HG02973 (cell line): ENCODE measurements around the gene RHBDF2.
"Not testable (repeated sequence)": the region's sequence is repeated elsewhere in the genome, so short reads cannot be mapped to it uniquely, and the experiment has no call there.

Source experiments
- ATAC-seq: cut with Tn5 transposase; IDR thresholded peaks from one replicate; pipeline ENCODE4 v1.9.1; 2021; ENCODE audit warnings: moderate library complexity; ENCODE audit not compliant: unreplicated experiment

Gene RHBDF2

DNA sequence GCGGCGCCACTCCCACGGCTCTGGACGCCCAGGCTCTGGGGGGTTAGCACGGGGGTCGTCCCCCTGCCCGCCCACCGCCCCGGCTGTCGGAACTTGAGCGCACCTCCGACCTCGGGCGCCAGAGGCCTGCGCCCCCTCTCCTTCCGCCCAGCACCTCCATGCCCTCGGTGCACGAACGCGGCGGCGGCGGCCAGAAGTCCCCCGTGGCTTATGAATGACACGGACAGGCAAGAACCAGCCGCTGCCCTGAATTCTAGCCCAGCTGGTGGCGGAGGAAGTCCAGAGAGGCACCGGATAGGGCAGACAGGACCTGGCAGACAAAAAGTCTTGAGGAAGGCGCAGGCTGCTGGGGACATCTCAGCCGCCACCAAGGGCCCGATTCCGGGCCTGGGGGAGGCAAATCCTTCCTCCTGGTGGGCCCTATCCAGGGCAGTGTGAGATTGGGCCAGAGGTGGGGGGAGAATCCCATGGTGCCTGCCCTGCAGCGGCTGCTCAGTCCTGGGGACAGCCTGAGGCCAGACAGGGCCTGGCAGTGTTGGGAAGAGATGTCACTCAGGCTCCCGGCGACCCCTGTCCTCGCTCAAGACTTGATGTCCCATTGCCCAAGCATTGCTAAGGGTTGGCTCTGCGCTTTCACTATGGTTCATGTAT, 37.2 kb upstream of the RHBDF2 start:
- no peak for ATAC-seq

DNA sequence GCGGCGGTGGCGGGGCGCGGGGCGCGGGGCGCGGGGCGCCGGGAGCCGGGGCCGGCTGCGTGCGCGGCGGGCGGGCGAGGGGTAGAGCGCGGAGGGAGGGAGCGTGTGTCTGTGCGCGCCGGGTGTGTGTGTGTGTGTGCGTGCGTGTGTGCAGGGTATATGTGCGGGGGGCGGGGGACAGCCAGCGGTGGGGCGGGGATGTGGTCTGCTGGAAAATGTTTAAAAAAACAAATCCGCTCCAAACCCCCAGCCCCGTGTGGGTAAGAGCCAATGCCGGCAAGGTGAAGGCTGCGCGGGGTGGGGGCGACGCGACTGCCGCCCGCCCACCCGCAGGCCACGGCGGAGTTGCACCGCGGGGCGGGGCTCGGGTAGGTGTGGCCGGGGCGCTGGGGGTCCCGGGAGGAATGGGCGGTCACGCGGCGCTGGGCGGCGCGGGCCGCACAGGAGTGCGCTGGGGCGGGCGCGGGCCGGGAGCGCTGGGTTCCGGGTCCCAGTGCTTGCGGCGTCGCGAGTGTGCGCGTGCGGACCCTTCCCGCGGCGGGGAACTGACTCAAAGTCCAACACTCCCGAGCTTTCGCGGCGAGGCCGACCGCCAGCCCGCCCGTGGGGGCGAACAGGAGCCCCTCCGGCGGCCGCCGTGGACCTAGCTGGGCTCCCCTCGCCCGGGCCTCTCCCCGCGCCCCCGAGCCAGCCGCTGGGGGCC, 36.5 kb upstream of the RHBDF2 start, which contains the start of gene CYGB:
TSS of gene CYGB (minus strand) at position 132 of the 703 bp plus-strand sequence. CDS start 167 bp downstream, outside the sequence.
- no peak for ATAC-seq

DNA sequence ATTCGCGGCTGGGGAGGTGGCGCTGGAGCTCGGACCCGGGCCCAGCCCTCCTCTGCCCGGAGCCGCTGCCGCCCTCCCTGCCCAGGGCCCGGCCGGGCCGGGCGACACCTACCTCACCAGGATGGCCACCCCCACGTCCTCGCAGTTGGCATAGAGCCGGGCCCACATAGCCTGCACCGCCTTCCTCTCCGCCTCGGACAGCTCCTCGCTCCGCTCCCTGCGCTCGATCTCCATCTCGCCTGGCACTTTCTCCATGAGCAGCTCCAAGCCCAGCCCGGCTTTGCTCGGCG, 36.0 kb upstream of the RHBDF2 start:
- no peak for ATAC-seq

DNA sequence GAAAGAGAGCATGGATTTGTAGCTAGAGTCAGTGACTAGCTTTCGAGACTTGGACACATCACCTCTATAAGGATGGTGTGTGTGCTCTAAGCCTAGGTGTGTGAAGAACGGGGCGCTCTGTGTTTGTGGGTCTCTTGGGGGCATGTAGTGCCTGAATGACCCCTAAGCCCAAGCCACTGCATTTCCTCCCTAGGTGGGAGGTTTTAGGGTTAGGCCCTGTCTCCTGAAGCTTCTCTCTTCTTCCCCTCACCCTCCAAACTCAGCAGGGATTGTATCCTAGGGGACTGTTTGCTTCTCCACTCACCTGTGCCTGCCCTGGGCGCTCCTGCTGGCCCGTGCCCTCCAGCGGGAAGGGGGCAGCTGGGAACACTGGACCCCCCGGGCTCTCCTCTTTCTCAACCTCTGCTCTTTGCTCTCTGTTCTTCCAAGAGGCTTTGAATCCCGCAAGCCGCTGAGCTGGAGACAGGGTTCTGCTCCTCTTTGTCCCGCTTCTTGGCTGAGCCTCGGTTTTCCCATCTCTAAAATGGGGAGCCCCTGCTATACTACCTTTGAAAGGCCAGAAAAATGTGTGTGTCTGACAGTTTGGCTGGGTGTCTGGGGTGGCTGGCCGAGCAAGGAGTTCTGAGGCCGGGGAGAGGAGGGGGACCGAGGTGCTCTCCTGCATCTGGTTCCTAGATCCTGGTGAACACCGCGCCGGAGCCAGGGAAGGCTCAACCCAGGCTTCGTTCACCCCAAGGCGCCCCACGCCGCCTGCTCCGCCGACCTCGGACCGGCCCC, 35.5 kb upstream of the RHBDF2 start:
- ATAC-seq = no peak

DNA sequence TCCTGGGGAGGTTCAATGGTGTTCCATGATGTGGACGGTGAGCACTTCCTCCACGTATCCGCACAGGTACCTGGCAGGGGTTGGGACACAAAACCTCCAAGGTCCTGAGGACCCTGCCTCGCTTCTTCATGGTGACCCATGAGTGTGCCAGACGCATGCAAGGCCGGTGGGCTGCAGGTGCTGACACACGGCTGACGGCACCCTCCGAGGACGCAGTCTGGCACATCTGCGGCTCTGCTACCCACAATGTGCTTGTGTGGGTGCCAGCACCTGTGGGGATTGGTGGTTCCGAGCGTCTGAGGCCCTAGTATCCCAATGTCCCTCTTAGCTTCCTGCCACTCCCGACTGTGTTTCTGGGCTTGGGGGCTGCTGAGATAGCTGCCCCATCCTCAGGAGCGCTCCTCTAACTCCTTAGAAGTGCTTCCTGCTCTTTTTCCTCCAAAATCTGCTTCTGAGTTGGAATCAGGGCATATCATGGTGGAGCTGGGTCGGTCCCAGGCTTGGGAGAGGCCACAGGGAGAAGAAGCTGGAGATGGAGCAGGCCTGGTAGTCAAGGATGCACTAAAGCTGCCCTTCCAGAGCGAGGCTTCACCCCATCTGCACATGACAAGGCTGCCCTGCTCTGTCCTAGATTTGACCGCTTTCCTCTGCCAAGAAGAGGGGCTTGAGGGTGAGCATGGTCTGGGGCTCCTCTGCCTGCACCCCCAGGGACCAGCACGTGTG, 34.7 kb upstream of the RHBDF2 start:
- ATAC-seq = no peak

DNA sequence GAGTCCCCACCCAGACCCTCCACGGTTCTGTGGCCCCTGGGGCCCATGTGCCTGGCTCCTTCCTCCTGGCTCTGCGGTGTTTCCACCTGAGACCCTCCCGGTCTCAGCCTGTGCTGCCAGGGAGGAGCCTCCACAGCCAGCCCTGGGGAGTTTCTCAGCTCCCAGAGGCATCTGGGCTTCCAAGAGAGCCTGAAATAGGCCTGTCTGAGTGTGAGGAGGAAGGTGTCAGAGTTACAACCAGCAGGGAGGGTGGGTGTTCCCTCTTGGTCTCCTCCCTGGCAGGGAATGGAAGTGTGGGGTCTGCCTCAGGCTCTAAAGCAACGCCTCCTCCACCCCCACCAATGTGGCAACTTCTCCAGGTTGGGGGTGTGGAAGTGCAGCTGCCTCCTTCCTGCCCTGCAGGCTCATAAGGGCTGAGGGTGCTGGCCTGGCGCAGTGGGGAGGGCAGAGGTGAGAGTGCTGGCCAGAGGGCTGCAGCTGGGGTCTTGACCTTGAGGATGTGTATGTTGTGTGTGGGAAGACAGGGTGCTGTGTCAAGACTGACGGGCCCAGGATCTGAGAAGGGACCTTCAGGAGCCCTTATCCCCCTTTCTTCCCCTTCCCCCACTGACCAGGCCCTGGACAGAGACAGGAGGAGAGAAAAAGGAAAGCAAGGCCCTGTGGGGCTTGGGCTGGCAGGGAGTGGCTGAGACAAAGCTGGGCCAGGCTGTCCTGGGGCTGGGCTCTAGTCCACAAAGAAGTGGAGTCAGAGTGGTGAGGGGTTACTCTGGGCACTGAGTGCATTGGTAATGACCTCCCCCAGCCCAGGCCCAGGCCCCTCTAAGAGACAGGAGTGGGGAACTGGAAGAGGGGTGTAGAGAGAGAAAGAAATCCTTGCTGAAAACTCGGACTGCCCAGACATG, 33.9 kb upstream of the RHBDF2 start:
- ATAC-seq = no peak

DNA sequence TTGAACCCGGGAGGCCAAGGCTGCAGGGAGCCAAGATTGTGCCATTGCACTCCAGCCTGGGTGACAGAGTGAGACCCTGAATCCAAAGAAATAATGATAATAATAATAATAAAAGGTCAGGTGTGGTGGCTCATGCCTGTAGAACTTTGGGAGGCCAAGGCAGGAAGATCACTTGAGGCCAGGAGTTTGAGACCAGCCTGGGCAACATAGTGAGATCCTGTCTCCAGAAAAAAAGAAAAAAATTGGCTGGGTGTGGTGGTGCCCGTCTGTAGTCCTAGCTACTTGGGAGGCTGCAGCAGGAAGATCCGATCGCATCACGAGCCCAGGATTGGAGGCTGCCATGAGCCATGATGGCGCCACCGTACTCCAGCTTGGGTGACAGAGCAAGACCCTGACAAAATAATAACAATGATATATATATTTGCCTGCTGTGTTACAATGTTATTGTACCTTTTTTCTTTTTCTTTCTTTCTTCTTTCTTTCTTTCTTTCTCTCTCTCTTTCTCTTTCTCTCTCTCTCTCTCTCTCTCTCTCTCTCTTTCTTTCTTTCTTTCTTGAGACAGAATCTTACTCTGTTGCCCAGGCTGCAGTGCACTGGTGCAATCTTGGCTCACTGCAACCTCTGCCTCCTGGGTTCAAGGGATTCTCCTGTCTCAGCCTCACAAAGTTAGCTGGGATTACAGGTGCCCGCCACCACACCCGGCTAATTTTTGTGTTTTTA, 32.6 kb upstream of the RHBDF2 start:
- ATAC-seq = not testable (repeated sequence)

DNA sequence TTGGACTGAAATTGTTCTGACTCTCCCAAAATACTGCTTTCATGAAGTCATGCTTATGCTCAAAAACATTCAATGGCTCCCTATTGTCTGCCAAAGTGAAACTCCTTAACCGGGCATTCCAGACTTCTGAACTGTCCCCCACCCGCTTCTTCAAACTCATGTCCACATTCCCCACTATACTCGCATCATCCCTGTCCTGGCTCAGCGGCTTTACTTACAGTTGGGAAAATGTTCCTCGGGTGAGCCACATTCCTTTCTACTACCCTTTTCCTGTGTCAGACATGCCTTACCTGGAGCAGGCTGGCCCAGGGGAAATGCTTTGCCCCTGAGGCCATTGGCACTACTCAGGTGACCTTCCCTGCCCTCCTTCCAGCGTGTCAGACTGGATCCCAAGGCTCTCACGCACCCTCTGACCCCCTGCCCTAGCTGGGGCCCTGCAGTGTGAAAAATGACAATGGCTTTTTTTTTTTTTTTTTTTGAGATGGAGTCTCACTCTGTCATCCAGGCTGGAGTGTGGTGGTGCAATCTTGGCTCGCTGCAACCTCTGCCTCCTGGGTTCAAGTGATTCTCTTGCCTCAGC, 30.9 kb upstream of the RHBDF2 start:
- ATAC-seq = no peak

DNA sequence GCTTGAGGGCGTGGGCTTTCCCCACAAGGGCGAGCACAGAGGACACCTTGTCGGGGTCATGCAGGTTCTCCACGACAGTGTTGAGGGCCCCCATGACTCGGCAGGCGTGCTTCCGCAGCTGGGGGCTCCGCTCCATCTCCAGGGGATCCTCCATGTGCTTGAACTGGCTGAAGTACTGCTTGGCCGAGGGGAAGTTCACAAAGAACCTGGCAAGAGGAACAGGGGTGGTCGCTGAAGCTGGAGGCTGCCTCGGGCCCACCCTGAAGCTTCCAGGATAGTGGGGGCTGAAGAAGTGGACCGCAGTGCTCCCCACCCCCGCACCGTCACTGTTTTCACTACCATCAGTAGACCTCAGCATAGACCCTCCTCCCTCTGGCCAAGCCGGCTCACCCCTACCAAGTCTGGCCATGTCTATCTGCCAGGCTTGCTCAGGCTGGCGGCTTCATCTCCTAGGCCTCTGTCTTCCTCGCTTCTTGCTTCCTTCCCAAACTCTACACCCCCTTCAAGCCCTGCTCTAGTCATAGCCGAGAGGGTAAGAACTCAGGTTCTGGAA, 30.3 kb upstream of the RHBDF2 start:
- ATAC-seq = no peak

DNA sequence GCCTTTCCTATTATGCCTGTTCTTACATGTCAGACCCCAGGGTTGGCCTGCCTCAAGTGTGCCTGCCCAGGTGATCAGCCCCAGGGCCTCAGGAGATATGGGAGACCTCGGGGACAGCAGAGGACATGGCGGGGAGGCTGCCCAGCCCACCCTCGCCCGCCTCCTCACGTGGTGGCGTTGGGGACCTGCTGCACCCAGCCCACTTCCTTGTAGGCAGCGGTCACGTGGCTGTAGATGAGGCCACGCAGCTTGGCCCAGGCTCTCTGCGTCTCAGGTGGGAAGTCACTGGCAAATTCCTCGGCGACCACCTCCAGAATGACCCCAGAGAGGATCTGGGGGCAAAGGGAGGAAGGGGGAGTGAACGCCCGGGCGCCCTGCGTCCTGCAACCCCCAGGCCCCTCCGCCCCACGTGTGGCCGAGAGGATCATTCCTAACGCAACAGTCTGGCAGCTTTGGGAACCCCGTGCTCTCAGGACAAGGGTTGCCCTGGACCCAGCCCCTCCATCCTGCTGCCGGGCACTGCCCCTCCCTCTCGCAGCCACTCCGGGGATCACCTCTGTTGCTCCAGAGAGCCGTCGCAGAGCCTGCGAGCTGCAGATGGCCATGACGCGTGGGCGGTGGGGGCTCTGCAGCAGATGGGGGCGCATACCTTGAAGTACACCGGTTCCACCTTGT, 29.7 kb upstream of the RHBDF2 start:
- no peak for ATAC-seq

DNA sequence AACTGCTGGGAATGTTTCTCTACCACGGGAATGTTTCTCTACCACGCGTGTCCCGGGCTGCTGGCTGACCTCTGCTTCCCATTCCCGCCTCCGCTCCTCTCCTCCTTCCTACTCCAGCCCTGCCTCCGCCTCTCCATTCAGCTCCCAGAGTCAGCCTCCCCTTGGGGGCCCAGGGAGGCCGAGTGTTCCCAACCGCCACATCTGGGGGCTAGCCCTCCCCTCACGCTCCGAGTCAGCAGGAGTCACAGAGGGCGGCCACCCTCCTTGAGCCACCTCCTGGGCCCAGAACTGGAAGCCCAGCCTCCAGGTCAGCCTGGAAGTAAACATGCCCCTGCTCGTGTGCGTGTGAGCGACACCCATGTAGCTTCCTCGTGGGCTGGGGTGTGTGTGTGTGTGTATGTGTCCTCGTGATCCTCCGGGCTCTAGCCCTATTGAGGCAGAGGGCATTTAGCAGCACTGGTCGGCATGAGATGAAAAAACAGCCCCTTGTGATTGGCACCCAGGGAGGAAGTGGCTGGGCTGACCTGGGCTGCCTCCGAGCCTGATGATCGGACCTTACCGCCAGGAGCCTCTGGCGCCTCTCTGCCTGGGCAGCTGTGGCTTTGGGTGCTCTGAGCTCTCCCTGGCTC, 29.0 kb upstream of the RHBDF2 start:
- ATAC-seq = no peak

DNA sequence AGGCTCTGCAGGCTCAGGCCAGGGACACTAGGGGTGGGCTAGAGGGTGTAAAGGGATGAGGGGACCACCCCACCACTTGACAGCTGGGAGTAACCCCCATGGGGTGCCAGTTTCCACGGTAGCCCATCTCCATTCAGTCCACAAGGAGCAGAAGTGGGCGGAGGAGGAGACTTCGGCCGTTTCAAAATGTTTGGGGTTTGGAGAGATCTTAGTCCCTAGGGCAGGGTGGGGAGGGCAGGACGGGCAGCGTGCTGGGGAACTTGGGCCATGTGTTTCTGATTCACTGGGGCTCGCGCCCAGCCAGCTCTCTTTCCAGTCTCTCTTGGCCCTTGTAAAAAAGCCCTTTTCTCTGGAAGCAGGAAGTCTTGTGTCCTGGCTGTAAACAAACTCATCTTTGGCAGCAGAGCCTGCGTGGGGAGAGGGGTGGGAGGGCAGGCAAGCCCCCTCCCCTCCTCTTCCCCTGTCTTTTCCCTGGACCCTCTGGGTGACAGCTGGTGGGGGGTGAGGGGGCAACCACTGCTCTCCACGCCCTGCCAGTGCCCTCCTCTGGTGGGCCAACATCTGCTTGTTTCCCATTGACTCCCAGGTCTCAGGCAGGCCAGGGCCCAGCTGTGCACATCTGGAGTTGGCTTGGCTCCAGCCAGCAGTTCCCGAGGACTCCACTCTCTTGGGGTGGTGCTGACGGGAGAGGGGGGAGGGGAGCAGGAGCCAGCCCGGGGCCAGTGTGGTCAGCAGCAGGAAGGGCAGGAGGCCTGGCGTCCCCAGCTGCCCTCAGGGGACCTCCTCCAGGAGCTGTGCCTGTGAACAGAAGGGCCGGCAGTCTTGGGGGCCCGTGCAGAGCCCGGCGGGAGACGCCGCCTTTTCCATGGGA, 28.2 kb upstream of the RHBDF2 start:
- no peak for ATAC-seq

DNA sequence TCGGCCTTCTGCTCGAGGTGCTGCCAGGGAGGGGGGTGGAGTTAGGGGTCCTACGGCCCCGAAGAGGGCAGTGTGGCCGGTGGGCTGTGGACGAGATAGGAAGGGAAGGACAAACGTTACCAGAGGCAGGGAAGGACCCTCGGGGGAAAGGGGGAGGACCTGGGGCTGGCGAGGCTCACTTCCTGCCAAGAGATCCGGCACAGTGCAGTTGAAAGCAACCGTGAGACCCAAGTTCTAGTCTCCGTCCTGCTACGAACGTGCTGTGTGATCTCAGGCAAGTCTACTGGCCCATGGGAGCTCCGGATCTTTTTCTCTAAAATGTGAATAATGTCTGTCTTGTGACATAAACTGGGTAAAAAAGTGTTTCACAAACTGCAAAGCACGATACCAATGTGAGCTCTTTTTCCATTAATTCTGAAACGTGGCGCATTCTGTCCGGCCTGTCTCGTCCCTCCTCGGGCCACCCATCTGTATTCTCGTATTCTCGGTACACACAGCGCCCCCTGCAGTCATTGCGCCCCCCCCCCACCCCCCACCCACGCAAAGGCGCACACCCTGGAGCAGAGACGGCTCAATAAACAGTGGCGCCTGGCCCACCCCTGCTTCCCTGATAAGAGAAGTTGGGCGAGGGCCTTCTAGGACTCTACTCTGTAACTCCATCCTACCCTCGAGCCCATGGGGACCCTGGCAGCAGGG, 27.5 kb upstream of the RHBDF2 start:
- ATAC-seq = no peak

DNA sequence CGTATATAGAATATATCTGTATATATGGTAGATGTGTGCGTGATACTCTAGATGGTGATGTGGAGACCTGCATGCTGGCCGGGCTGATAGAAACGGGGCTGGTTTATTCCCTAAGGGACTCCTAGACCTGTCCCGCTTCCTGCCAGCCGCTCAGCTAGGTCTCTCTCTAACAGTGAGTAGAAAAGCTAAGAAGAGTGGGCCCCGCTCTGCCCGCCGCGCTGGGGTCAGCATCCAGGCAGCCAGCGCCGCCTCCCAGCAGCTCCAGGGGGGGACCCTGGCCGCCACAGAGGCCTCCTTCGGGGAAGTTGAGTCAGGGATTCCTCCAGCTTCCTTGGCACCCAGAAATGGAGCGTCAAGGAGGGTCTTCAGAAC, 26.9 kb upstream of the RHBDF2 start:
- ATAC-seq = no peak

DNA sequence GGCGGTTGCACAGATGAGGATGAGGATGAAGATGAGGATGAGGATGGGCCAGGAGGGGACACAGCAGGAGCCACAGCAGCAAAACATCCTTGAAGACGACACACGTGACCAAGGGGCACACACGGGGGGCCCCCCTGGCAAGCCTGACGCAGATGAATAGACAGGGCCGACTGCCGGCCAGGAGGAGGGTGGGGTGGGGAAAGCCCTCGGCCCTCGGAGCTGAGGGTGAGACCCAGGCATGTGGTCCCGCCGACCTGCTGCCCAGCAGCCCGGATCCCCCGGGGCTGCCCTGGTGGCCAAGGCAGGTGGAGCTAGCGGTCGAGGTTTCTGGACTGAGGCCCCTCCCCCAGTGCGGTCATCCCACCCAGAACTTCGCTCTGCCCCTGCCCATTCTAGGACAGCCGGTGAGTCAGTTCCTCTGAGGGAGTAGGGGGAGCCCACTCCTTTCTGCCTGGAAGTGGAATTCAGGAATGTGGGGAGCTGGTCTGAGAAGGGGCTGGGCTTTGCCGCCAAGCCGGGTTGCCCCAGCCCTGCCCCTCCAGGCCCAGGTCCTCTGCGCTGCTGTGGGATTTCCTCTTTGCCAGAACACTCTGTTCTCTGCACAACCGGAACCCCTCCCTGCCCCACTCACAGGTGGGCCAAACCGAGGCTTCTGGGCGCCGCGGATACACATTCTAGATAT, 26.3 kb upstream of the RHBDF2 start:
- no peak for ATAC-seq

DNA sequence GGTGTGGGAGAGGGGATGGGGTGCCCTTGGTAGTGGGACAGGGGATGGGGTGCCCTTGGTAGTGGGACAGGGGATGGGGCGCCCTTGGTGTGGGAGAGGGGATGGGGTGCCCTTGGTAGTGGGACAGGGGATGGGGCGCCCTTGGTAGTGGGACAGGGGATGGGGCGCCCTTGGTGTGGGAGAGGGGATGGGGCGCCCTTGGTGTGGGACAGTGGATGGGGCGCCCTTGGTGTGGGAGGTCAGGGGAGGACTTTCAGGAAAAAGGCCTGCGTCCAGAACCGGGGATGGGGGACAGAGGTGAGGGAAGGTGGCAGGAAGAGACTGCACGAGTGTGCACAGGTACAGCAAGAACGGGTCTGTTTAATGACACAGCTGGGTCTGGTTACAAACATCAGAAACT, 25.8 kb upstream of the RHBDF2 start:
- ATAC-seq = not testable (repeated sequence)
